ENCODE data around the gene ZNF222. TPM values are rescaled to one million over a fixed set of nuclear protein-coding genes. Genes with fewer than 3 reads are reported as not detected.

Gene ZNF222
- total RNA-seq, 1 experiment from 2014 or later: 0.95 TPM

GRCh38 chr19:44050740-44051649 lies 25.8 kb downstream of the ZNF222 start:
- CTCF ChIA-PET: no interaction called here
- no peak overlapping the region for H3K9ac ChIP-seq (ENCODE audit: low read length)

DNA sequence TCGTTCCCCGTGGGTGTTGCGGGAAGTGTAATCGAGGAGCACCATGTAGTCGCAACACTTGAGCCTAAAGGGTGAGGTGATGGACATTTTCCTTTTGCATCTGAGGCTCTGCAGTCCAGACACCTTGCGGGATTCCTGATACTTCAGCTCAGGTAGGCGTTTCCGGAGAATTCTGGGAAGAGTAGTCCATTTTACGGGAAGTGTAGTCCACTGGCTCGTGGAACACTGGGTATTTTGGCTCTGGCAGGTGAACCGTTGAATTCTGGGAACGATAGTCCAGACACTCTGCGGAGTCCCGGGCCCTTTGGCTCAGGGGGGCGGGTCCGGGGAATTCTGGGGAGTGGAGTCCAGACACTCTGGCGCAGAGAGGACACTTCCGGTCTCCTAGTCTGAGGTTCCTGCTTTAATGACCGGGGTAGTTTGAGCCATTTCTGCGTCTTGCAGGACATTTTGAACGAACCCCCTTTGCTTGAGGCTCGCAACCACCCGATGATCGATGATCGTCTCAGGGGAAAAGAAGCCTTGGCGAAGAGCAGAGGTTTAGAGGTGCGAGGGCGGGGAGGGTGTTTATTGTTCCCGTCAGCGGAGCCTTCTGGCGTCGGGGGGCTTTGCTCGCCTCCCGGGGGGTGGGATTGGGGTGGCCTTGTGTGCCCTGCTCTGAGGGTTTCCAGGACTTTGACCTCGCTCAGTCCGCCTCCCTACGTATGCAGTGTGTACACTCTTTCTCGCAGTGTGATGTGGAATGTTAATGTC lies 26.6 kb downstream of the ZNF222 start, which contains the start of gene ZNF223:
TSS of gene ZNF223 (plus strand) at position 387 of the 753 bp plus-strand sequence. CDS start 3,141 bp downstream, outside the sequence.
- no peak within 1 kb of the TSS for H3K4me3 ChIP-seq (ENCODE audit: low read length)
- CTCF ChIA-PET: no interaction called here
- BruUV-seq (replicated peaks): no TSS peak

More at GRCh38 chr19:44050740-44051649, 25.8 kb downstream of the ZNF222 start:
- ATAC-seq: no peak
- Histone ChIP-seq H3K36me3 (ENCODE audit: low read depth, low read length) (no peaks in the 10 kb centered on the region), H3K27ac (ENCODE audit: low read length) (no peak overlapping the region), H2AFZ (ENCODE audit: low read length) (no peak overlapping the region), H3K4me1 (ENCODE audit: insufficient read depth, low read length) (no peaks in the 10 kb centered on the region), H3K9me3 (ENCODE audit: low read length) (no peaks in the 10 kb centered on the region), H3F3A (ENCODE audit: low read length, unreplicated experiment) (no peaks in the 10 kb centered on the region), H3K9me2 (replicated peaks; ENCODE audit: low read length) (no peaks in the 10 kb centered on the region), H3K27me3 (ENCODE audit: low read length) (no peaks in the 10 kb centered on the region), H3K79me2 (ENCODE audit: low read length) (no peaks in the 10 kb centered on the region), H3K4me2 (ENCODE audit: low read length) (no peak overlapping the region), H3K4me3 (ENCODE audit: low read length) (no peak overlapping the region), H4K20me1 (ENCODE audit: low read length) (no peaks in the 10 kb centered on the region)
- POLR2A ChIA-PET (ENCODE audit: unreplicated experiment): no interaction called here
- DNase-seq: no peak
- intact Hi-C loops (cut with micrococcal nuclease): no loop called here
- no TSS peak for BruUV-seq (replicated peaks)
- TF ChIP-seq, protein P1, sequence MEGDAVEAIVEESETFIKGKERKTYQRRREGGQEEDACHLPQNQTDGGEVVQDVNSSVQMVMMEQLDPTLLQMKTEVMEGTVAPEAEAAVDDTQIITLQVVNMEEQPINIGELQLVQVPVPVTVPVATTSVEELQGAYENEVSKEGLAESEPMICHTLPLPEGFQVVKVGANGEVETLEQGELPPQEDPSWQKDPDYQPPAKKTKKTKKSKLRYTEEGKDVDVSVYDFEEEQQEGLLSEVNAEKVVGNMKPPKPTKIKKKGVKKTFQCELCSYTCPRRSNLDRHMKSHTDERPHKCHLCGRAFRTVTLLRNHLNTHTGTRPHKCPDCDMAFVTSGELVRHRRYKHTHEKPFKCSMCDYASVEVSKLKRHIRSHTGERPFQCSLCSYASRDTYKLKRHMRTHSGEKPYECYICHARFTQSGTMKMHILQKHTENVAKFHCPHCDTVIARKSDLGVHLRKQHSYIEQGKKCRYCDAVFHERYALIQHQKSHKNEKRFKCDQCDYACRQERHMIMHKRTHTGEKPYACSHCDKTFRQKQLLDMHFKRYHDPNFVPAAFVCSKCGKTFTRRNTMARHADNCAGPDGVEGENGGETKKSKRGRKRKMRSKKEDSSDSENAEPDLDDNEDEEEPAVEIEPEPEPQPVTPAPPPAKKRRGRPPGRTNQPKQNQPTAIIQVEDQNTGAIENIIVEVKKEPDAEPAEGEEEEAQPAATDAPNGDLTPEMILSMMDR (conservative IDR thresholded peaks at IDR 0.05; ENCODE audit: low read depth, low read length): no peak
- TF ChIP-seq EZH2 (IDR thresholded peaks at IDR 0.05; ENCODE audit: low read length, unreplicated experiment) (no peak), EZH2phosphoT487 (IDR thresholded peaks at IDR 0.05; ENCODE audit: borderline replicate concordance, low read length) (no peak)

More for the DNA sequence above, 26.6 kb downstream of the ZNF222 start, which contains the start of gene ZNF223:
- no peaks in the 10 kb centered on the region for H3K36me3 ChIP-seq (ENCODE audit: low read depth, low read length)
- H3K4me2 ChIP-seq (ENCODE audit: low read length): no peak within 1 kb of the TSS
- no peaks in the 10 kb centered on the region for H3K9me3 ChIP-seq (ENCODE audit: low read length)
- H3K27me3 ChIP-seq (ENCODE audit: low read length): no peaks in the 10 kb centered on the region
- POLR2A ChIA-PET (ENCODE audit: unreplicated experiment): no interaction called here
- no peak within 1 kb of the TSS for H2AFZ ChIP-seq (ENCODE audit: low read length)
- H3F3A ChIP-seq (ENCODE audit: low read length, unreplicated experiment): no peaks in the 10 kb centered on the region
- H4K20me1 ChIP-seq (ENCODE audit: low read length): no peaks in the 10 kb centered on the region
- H3K9me2 ChIP-seq (replicated peaks; ENCODE audit: low read length): no peaks in the 10 kb centered on the region
- intact Hi-C loops (cut with micrococcal nuclease): no loop called here
- no peak for ATAC-seq
- no peak within 1 kb of the TSS for H3K27ac ChIP-seq (ENCODE audit: low read length)
- TF ChIP-seq, protein P1 (conservative IDR thresholded peaks at IDR 0.05; ENCODE audit: low read depth, low read length): no peak
- TF ChIP-seq EZH2phosphoT487 (IDR thresholded peaks at IDR 0.05; ENCODE audit: borderline replicate concordance, low read length) (no peak), EZH2 (IDR thresholded peaks at IDR 0.05; ENCODE audit: low read length, unreplicated experiment) (no peak)
- no peak within 1 kb of the TSS for H3K9ac ChIP-seq (ENCODE audit: low read length)
- H3K79me2 ChIP-seq (ENCODE audit: low read length): no peaks in the 10 kb centered on the region
- H3K4me1 ChIP-seq (ENCODE audit: insufficient read depth, low read length): no peaks in the 10 kb centered on the region
- DNase-seq: no peak
